Activated CD8-positive, alpha-beta memory T cell treated with anti-CD3 and anti-CD28 coated beads for 48 hours (primary cell): ENCODE results near the gene PPP2R1B.
"Not testable (repeated sequence)": the region's sequence is repeated elsewhere in the genome, so short reads cannot be mapped to it uniquely, and the experiment has no call there.

ENCODE experiments used
- DNase-seq, 3 experiments: peaks; one replicate each; pipeline ENCODE4 v3.0.0-alpha.2; 2020; ENCODE audit warnings: low read depth in 2 of 3, low spot score in 2 of 3

PPP2R1B gene

GRCh38 chr11:111784311-111784710, 18.1 kb upstream of the PPP2R1B start:
- not testable (repeated sequence) for DNase-seq

DNA sequence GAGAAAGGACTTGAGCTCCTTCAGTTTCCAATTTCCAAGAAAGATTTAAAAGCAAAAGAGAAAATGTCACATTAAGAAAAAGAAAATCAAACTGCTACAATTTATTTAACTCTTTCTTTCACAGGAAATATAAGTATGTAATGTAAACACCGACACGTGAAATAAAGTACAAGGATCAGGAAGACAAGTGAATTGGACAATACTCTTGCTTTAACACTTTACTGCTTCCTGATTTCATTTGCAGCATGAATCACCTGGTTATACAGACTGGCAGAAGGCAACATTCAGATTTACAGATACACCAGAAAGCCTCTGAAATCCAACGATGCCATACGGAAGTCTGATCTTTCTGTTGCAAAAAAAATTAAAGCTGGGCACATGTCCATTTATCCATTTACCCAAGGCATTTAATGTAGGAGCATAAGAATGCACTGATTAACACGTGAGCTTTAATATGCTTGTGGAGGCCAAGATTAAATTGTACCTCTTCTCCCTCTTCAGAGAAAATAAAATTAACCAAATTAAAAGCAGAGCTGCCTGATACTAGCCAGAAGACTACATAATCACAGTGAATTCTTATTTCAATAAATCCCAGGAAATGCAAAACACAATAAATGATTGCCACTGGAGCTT, 16.0 kb upstream of the PPP2R1B start:
- no peak for DNase-seq

DNA sequence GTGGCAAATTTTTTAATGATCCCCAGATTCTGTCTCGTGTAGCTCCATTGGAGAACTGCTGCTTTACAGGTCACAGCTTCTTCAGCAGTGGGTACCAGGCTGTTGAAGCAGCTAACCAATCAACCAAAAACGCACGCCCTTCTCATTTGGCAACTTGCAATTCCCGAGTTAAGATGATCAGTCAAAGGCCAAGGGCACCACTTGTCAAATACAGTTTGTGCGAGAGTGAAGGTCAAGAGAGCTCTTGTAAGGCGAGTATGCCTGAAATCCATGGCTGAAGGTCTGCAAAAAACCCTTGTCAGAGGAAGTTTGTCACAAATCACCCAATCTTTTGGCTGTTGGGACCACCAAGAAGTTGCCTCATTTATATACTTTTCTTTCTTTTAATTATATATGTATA, 12.9 kb upstream of the PPP2R1B start:
- no peak for DNase-seq

GRCh38 chr11:111778047-111778558, 11.9 kb upstream of the PPP2R1B start:
- DNase-seq, result no peak

- DNase-seq, result no peak
These were observed 11.2 kb upstream of the PPP2R1B start for GRCh38 chr11:111777094-111778046.

- DNase-seq, result no peak
These were observed 10.4 kb upstream of the PPP2R1B start for GRCh38 chr11:111776398-111777093.

- DNase-seq, result no peak
These were observed 8.9 kb upstream of the PPP2R1B start for GRCh38 chr11:111774955-111775710.

DNA sequence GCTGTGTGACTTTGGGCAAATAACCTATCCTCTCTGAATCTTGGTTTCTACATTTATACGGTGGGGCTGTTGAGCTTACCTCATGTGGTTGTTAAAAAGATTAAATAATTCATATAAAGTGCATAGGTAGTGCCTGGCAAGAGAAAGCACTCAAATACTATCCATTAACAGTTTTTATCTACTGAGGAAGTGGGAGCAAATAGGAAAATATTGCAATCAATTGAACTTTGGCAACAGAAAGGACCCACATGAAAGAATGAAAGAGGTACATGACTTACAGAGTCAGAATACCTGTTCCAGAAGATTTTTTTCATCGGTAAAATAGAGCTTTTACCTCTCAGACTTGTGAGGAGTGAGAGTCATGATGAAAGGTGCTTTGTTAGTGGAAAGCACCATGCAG, 6.3 kb upstream of the PPP2R1B start:
- DNase-seq, result no peak

DNA sequence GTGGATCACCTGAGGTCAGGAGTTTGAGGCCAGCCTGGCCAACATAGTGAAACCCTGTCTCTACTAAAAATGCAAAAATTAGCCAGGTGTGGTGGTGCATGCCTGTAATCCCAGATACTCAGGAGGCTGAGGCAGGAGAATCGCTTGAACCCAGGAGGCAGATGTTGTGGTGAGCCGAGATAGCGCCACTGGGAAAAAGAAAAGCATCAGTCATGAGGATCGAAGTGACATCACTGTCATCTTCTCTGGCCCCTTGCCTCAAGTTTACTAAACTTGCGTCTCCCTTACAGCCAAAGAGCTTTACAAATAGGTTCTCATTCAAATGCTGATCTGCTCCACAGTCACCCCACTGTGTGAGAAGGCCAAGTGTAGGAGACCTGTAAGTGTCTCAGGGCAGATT, 5.0 kb upstream of the PPP2R1B start:
- not testable (repeated sequence) for DNase-seq

DNA sequence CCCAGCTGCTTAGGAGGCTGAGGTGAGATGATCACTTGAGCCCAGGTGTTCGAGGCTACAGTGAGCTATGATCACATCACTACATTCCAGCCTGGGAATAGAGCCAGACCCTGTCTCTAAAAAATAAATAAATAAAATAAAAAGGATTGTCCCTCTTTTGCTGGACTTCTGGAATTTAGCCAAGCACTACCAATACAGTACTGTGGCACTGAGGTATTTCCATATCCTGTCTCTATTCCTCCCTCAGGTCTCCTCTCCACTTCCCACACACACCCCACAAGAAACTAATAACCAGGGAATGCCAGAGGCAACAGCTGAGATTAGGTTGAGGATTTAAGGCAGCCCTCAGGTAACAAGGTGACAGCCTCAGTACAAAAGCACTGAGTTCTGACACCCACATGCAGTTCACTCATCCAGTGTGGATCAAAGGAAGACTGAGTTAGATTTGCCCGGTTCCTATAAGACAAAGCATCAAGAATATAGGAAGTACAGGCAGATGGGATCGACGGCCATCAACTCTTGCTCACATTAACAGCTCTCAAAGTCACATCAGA, 4.5 kb upstream of the PPP2R1B start:
- DNase-seq, result no peak

- no peak for DNase-seq
These were observed 599 bp upstream of the PPP2R1B start for GRCh38 chr11:111766834-111767142.

GRCh38 chr11:111765320-111765983, 737 bp downstream of the PPP2R1B start:
- no peak for DNase-seq

GRCh38 chr11:111764621-111765020, 1.6 kb downstream of the PPP2R1B start:
- no peak for DNase-seq

- no peak for DNase-seq
These were observed 3.1 kb downstream of the PPP2R1B start for GRCh38 chr11:111762981-111763643.

GRCh38 chr11:111762526-111762925, 3.7 kb downstream of the PPP2R1B start:
- DNase-seq, result no peak

- DNase-seq, result no peak
These were observed 5.2 kb downstream of the PPP2R1B start for GRCh38 chr11:111761036-111761435.

DNA sequence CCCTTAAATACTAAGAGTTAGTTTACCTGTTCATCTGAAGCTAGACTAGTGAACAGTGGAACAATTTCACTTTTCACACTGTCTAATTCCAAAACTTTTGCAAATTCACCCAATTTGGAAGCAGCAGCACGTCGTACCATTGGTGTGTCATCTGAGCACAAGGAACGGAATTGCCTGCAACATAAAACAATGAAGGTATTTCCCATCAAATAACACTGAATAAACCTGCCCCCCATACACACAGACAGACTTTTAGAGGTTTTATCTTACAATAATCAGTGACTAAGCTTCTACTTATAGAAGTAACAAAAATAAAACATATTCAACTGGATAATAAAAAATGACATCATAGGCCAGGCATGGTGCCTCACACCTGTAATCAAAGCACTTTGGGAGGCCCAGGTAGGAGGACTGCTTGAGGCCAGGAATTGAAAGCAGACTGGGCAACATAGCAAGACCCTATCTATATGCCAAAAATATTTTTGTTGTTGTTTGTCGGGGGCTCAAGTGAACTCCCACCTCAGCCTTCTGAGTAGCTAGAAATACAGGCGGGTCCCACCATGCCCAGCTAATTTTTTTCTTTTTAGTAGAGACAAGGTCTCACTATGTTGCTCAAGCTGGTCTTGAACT, 6.3 kb downstream of the PPP2R1B start:
- DNase-seq, result no peak

- no peak for DNase-seq
These were observed 6.8 kb downstream of the PPP2R1B start for GRCh38 chr11:111759376-111759775.

DNA sequence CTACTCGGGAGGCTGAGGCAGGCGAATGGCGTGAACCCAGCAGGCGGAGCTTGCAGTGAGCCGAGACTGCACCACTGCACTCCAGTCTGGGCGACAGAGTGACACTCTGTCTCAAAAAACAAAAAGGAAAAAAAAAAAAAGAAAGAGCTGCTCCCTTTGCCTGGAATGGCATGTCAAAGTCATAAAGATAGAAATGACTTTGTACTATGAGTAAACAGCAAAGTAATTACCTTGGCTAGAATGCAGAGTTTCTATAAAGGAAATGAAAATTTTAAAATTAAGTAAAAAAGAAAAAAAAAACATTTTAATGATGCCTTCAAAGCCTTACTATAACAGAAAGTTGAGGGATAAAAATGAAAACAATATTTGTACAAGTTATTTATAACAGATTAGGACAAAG, 10.1 kb downstream of the PPP2R1B start:
- no peak for DNase-seq
